GM21786 (cell line): ENCODE data around the gene CARHSP1.
"Not testable (repeated sequence)": the region's sequence is repeated elsewhere in the genome, so short reads cannot be mapped to it uniquely, and the experiment has no call there.

Source experiments
- ATAC-seq: cut with Tn5 transposase; IDR thresholded peaks from one replicate; pipeline ENCODE4 v1.9.1; 2021; ENCODE audit not compliant: unreplicated experiment

The CARHSP1 gene

GRCh38 chr16:8868416-8869211 lies at the start of gene CARHSP1:
Gene CARHSP1 (minus strand): TSS chr16:8869006. CDS start chr16:8859328, 9,678 bp downstream.
- peak; percentile 64 for ATAC-seq

DNA sequence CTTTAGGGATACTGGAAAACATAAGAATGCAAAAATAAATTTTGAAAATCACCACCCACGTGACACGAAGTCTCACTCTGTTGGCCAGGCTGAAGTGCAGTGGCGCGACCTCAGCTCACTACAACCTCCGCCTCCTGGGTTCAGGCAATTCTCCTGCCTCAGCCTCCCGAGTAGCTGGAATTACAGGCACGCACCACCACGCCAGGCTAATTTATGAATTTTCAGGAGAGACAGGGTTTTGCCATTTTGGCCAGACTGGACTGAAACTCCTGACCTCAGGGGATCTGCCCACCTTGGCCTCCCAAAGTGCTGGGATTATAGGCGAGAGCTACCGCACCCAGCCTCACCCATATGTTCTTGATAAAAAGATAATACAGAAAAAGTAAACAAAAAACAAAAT lies 48.5 kb upstream of the CARHSP1 start:
- not testable (repeated sequence) for ATAC-seq

GRCh38 chr16:8916541-8917225 lies 47.9 kb upstream of the CARHSP1 start:
- ATAC-seq: no peak

DNA sequence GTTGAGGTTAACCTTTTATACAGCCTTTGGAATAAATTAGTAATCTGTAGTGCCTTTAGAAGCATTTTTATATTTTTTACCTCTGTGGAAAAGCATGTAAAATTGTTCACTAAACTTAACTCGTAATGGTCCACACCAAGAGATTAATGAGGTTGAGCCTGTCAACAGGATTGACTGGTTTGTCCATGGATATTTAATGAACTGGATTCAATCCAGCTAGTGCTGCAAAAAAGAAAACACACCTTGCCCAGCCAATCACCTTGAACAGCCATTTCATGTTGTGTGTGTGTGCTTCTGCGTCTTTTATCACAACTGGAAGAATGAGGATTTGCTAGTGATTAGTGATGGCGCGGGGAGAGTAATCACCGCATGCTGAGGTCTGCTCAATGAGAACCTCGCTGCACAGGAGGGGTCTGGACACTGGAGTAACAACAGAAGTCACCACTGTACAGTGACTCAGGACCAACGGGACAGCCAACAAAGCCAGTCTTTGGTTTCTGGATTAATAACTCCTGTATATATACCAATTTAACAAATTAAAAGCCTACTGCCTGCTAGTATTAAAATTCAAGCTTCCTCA lies 47.0 kb upstream of the CARHSP1 start:
- ATAC-seq: no peak

- no peak for ATAC-seq
These were observed 45.3 kb upstream of the CARHSP1 start for GRCh38 chr16:8914098-8914497.

DNA sequence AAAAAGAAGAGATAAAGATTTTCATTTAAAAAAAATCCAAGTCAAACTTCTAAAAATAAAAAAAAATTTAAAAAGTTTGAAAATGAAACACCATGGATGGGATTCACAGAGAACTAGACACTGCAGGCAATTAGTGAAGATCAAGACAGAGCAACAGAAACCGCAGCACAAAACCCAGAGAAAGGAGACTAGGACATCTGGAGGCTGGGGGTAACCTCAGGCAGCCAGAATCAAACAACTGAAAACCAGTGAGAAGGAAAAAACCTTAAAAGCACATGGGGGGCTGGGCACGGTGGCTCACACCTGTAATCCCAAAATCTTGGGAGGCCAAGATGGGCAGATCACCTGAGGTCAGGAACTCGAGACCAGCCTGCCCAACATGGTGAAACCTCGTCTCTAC lies 44.0 kb upstream of the CARHSP1 start:
- ATAC-seq: no peak

- ATAC-seq: no peak
These were observed 42.0 kb upstream of the CARHSP1 start for GRCh38 chr16:8910811-8911210.

DNA sequence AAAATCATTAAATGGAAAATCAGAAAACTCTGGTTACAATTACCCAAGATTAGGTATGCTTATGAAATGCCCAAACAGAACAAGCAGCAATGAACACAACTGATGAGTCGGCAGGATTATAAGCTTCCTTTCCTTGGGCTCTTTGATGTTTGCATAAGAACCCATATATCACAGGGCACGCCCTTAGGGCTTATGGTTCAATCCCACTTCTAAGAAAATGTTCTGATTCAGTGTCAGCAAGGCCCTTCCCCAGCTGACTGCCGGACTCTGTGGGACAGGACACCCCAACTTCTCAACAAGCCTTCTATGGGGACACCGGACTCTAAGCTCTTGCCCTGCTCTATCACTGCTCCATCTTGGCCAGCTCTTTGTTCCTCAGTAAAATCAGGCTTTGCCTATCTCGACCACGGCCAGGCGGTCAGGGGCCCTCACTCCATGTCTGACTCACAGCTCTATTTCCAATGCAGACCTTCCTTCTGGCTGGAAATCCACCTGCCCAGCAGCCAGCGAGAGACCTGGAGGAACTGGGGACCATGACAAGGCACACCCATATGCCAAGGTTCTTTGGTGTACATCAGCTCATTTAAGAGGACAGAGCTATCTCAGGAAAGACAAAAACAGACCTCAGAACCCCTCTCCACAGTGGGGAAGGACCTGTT lies 40.1 kb upstream of the CARHSP1 start:
- ATAC-seq: no peak

GRCh38 chr16:8907096-8907495 lies 38.3 kb upstream of the CARHSP1 start:
- ATAC-seq: no peak

DNA sequence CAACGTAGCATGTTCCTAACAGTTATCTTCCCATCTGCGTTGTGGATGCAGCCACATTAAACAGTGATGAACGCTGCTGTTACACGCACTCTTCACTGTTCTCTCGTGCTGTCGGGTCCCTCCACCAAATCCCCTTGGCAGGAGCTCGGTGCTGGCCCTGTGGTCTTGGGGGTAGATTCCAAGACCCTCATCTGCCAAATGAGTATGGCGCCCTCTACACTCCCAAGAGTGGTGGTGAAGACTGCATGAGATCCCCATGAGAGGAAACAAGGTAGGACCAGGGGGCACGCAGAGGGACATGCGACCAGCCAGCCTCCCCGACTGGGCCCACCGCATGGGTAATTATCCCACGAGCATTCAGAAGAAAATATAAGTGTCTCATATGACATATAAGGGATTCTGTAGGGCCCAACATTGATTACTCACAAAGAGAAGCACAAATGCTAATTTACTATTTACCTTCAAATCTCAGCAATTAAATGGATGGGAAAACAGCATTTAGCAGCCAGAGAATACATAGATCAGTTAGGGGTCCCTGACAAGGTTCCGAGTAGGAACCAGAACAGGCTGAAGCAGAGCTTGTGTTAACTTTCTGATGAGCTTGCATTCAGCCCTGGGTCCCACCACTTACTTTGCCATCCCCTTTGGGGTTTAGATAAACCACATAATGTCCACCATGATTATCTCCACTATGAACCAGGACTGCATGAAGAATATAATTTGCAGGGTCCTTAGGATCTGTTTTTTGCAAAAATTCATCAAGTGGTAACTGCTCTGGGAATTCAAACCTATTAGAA lies 37.2 kb upstream of the CARHSP1 start:
- ATAC-seq: no peak

DNA sequence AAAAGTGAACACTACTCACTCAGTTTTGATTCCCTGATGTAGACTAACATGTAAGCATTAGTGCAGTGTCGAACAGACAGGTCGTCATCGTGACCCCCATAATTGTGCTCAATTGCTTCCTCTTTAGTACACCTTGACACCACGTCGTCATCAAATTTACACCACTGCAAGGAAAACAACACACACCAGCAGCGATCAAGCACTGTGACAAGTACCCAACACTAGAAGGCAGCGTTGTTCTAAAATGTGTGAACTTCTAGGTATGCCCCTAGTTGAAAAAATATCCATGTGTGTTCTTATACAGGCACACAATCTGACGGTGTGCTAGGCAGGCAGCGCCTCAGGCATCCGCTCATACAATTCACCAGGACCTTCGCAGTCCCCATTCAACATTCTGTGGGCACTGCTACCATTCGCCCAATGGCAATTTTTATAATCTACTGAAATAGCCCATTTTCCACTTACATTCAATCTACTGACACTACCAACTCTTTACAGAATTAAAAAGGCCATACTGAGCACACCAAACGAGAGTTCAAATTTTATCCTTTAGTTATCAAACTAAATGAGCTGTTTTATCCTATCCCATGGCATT lies 36.5 kb upstream of the CARHSP1 start:
- ATAC-seq: no peak

GRCh38 chr16:8904018-8904430 lies 35.2 kb upstream of the CARHSP1 start:
- ATAC-seq: no peak

DNA sequence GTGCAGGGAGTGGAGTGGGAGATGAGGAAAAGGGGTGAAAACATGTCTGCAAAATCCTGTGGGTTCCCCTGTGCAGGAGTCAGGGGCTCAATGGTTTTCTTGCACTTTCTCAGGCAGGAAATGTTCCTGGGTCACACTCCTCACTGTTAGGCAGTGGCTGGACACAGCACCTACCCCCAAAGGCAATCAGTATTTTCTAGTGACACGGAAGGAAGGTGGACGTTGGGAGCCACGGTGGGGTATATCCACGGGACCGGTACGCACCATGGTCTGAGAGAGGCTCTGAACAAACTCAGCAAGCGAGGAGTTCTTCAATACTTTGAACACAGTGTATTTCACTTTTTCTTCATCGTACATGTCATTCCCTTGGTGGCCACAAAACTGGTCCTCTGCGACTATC lies 34.2 kb upstream of the CARHSP1 start:
- ATAC-seq: no peak

- no peak for ATAC-seq
These were observed 32.6 kb upstream of the CARHSP1 start for GRCh38 chr16:8901320-8901861.

GRCh38 chr16:8900343-8900742 lies 31.5 kb upstream of the CARHSP1 start:
- ATAC-seq: no peak

DNA sequence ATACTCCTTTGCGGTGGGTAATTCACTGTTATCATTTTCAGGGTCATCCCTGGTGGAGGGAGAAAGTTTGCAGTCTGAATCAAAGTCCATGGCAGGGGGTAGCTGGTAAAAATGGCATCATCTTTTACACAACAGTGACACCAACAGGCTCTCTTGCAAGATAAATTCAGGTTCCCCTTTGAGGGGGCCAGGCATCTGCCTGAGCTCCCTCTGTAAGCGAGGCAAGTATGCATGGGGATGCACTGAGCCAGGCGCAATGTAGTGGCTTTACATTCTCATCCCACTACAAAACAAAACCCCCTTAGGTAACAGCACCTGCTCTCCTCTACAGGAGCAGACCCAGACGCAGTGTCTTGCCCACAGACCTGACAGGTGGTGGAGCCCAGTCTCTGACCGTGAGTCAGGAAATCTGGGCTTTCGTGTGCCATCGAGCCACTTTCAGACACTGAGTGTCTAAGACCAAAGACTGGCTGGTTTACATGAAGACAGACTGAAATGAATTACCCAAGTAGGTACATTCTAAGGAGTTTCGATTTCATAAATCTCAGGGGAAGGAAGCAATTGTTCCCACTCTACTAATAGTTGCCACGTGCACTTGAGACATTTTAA lies 31.0 kb upstream of the CARHSP1 start:
- ATAC-seq: no peak

- ATAC-seq: no peak
These were observed 30.0 kb upstream of the CARHSP1 start for GRCh38 chr16:8898660-8899318.

DNA sequence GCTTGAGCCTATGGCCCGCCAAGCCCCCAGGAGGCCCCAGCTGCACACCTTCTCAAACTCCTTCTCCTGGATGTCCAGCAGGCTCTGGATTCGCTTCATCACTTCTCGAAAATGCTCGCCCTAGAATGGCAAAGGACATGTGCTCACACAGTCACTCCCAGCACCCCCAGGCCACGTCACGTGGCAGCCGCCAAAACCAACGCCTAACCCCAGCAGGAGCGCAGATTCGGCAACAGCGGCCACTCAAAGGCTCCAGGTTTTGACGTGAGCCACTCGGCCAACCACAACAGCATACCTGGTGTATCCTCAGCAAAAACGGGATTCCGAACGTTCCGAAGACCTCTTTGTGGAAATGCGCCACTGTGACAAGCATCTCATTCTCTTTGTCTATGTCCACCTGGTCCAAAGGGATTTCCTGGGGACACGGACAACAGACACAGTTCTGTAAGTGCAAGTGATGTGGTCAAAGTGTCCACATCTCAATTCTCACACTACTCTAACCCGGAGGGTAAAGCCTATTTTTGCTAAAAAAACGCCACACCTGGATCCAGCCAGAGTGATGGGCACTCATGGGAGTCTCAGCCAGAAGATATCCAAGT lies 26.0 kb upstream of the CARHSP1 start:
- no peak for ATAC-seq
